ENCODE results near the gene PSTK.

DNA sequence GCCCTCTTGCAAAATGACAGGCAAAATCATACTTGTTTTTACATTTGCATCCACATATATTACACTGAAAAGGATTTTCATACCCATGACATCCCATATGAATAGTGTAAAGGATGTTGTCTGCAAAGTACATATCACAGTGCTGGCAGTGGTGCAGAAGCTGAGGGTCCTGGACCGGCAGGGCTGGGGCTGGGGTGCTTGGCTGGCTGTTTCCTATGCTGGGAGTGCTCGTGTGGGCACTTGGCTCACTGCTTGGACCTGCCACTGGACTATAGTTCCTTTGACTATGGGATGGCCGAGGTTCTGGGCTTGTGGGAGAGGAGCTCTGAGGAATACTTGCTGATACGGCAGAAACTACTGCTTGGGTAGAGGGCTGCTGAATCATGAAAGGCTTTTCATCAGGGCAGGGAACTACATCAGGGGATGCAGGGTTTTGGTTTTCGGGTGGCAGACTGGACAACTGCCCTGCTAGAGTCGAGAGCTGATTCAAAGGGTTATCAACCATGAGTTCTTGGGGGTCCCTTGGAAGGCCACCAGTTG lies 13.7 kb downstream of the PSTK start:
- TF ChIP-seq EZH2 (IDR thresholded peaks at IDR 0.05; ENCODE audit: low read length) (no peak), CTCF (optimal IDR thresholded peaks at IDR 0.05 in 1 of 3, IDR thresholded peaks at IDR 0.05 in 1 of 3, conservative IDR thresholded peaks at IDR 0.05 in 1 of 3; ENCODE audit: extremely low read depth in 1 of 3, insufficient read depth in 2 of 3, low read length in 3 of 3) (no peak)

All from keratinocyte (primary cell).